Measurements from ENCODE around the gene WDR88. TPM values are rescaled to one million over a fixed set of nuclear protein-coding genes. Genes with fewer than 3 reads are reported as not detected.

WDR88 gene
- polyA plus RNA-seq, 1 donor from 2014 or later = 0.35 TPM

GRCh38 chr19:33156334-33156733 is 24.4 kb downstream of the WDR88 start:
- no peaks in the 10 kb centered on the region for H3K36me3 ChIP-seq (ENCODE audit: insufficient read depth, low read length)
- H3K4me3 ChIP-seq (ENCODE audit: low read length) = no peak overlapping the region
- no peaks in the 10 kb centered on the region for H3K9me2 ChIP-seq (ENCODE audit: insufficient read depth, low read length)
- no peaks in the 10 kb centered on the region for H3K9me3 ChIP-seq (ENCODE audit: low read length)
- H3K79me2 ChIP-seq (replicated peaks; ENCODE audit: insufficient read depth, low read length) = no peaks in the 10 kb centered on the region
- H3F3A ChIP-seq (ENCODE audit: insufficient read depth, low read length, poor library complexity, severe bottlenecking) = no peaks in the 10 kb centered on the region
- H2AFZ ChIP-seq (ENCODE audit: low read depth, low read length) = no peak overlapping the region
- no peak overlapping the region for H3K9ac ChIP-seq (ENCODE audit: low read length)
- TF ChIP-seq RAD21 (conservative IDR thresholded peaks at IDR 0.05) (no peak), EP300 (conservative IDR thresholded peaks at IDR 0.05; ENCODE audit: poor library complexity, severe bottlenecking) (no peak), TAF1 (IDR thresholded peaks at IDR 0.05; ENCODE audit: low read depth) (no peak), SMC3 (conservative IDR thresholded peaks at IDR 0.05; ENCODE audit: poor library complexity) (no peak)
- TF ChIP-seq, protein P1, sequence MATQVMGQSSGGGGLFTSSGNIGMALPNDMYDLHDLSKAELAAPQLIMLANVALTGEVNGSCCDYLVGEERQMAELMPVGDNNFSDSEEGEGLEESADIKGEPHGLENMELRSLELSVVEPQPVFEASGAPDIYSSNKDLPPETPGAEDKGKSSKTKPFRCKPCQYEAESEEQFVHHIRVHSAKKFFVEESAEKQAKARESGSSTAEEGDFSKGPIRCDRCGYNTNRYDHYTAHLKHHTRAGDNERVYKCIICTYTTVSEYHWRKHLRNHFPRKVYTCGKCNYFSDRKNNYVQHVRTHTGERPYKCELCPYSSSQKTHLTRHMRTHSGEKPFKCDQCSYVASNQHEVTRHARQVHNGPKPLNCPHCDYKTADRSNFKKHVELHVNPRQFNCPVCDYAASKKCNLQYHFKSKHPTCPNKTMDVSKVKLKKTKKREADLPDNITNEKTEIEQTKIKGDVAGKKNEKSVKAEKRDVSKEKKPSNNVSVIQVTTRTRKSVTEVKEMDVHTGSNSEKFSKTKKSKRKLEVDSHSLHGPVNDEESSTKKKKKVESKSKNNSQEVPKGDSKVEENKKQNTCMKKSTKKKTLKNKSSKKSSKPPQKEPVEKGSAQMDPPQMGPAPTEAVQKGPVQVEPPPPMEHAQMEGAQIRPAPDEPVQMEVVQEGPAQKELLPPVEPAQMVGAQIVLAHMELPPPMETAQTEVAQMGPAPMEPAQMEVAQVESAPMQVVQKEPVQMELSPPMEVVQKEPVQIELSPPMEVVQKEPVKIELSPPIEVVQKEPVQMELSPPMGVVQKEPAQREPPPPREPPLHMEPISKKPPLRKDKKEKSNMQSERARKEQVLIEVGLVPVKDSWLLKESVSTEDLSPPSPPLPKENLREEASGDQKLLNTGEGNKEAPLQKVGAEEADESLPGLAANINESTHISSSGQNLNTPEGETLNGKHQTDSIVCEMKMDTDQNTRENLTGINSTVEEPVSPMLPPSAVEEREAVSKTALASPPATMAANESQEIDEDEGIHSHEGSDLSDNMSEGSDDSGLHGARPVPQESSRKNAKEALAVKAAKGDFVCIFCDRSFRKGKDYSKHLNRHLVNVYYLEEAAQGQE (IDR thresholded peaks at IDR 0.05; ENCODE audit: borderline replicate concordance) = no peak
- H3K27ac ChIP-seq (ENCODE audit: low read length) = no peak overlapping the region
- no peaks in the 10 kb centered on the region for H4K20me1 ChIP-seq (ENCODE audit: insufficient read depth)
- no peak overlapping the region for H3K4me2 ChIP-seq (ENCODE audit: low read length)
- no peaks in the 10 kb centered on the region for H3K27me3 ChIP-seq (ENCODE audit: insufficient read depth, low read depth, low read length)

- Histone ChIP-seq H3K4me3 (ENCODE audit: low read length) (no peak overlapping the region), H3K9me2 (ENCODE audit: insufficient read depth, low read length) (no peaks in the 10 kb centered on the region), H4K20me1 (ENCODE audit: insufficient read depth) (no peaks in the 10 kb centered on the region), H3K9me3 (ENCODE audit: low read length) (no peaks in the 10 kb centered on the region), H3K27me3 (ENCODE audit: insufficient read depth, low read depth, low read length) (no peaks in the 10 kb centered on the region), H3F3A (ENCODE audit: insufficient read depth, low read length, poor library complexity, severe bottlenecking) (no peaks in the 10 kb centered on the region), H3K27ac (ENCODE audit: low read length) (no peak overlapping the region), H3K9ac (ENCODE audit: low read length) (no peak overlapping the region), H2AFZ (ENCODE audit: low read depth, low read length) (no peak overlapping the region), H3K79me2 (replicated peaks; ENCODE audit: insufficient read depth, low read length) (no peaks in the 10 kb centered on the region), H3K36me3 (ENCODE audit: insufficient read depth, low read length) (no peaks in the 10 kb centered on the region), H3K4me2 (ENCODE audit: low read length) (no peak overlapping the region)
- no peak for TF ChIP-seq POLR2AphosphoS5 (IDR thresholded peaks at IDR 0.05)
- TF ChIP-seq MXI1 (conservative IDR thresholded peaks at IDR 0.05; ENCODE audit: poor library complexity, severe bottlenecking) = no peak
- no peak for TF ChIP-seq SMC3 (conservative IDR thresholded peaks at IDR 0.05; ENCODE audit: poor library complexity)
- TF ChIP-seq RAD21 (conservative IDR thresholded peaks at IDR 0.05) = no peak
- TF ChIP-seq, protein P2, sequence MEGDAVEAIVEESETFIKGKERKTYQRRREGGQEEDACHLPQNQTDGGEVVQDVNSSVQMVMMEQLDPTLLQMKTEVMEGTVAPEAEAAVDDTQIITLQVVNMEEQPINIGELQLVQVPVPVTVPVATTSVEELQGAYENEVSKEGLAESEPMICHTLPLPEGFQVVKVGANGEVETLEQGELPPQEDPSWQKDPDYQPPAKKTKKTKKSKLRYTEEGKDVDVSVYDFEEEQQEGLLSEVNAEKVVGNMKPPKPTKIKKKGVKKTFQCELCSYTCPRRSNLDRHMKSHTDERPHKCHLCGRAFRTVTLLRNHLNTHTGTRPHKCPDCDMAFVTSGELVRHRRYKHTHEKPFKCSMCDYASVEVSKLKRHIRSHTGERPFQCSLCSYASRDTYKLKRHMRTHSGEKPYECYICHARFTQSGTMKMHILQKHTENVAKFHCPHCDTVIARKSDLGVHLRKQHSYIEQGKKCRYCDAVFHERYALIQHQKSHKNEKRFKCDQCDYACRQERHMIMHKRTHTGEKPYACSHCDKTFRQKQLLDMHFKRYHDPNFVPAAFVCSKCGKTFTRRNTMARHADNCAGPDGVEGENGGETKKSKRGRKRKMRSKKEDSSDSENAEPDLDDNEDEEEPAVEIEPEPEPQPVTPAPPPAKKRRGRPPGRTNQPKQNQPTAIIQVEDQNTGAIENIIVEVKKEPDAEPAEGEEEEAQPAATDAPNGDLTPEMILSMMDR (IDR thresholded peaks at IDR 0.05; ENCODE audit: poor library complexity, severe bottlenecking) = no peak
Measured at GRCh38 chr19:33157906-33158305, 26.0 kb downstream of the WDR88 start.

DNA sequence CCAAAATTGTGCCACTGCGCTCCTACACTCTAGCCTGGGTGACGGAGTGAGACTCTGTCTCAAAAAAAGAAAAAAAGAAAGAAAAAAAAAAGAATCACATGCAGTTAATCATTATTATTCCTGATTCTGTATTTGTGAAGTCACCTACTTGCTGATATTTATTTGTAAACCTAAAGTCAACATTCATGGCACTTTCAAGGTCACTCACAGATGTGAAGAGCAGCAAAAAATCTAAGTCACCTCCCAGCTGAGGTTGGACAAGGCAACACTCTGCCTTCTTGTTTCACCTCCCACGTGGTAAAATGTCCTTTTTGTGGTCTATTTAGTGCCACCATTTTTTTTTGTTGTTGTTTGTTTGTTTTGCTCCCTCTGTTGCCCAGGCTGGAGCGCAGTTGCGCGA is 26.5 kb downstream of the WDR88 start:
- Histone ChIP-seq H4K20me1 (ENCODE audit: insufficient read depth) (no peaks in the 10 kb centered on the region), H3K9me2 (ENCODE audit: insufficient read depth, low read length) (no peaks in the 10 kb centered on the region), H2AFZ (ENCODE audit: low read depth, low read length) (no peak overlapping the region), H3K9me3 (ENCODE audit: low read length) (no peaks in the 10 kb centered on the region), H3K4me3 (ENCODE audit: low read length) (no peak overlapping the region), H3K4me2 (ENCODE audit: low read length) (no peak overlapping the region), H3K27ac (ENCODE audit: low read length) (no peak overlapping the region), H3K36me3 (ENCODE audit: insufficient read depth, low read length) (no peaks in the 10 kb centered on the region), H3K27me3 (ENCODE audit: insufficient read depth, low read depth, low read length) (no peaks in the 10 kb centered on the region), H3K9ac (ENCODE audit: low read length) (no peak overlapping the region), H3K79me2 (replicated peaks; ENCODE audit: insufficient read depth, low read length) (no peaks in the 10 kb centered on the region), H3F3A (ENCODE audit: insufficient read depth, low read length, poor library complexity, severe bottlenecking) (no peaks in the 10 kb centered on the region)
- no peak for TF ChIP-seq SMC3 (conservative IDR thresholded peaks at IDR 0.05; ENCODE audit: poor library complexity)
- no peak for TF ChIP-seq MXI1 (conservative IDR thresholded peaks at IDR 0.05; ENCODE audit: poor library complexity, severe bottlenecking)
- no peak for TF ChIP-seq POLR2AphosphoS5 (IDR thresholded peaks at IDR 0.05)
- TF ChIP-seq EZH2 (IDR thresholded peaks at IDR 0.05; ENCODE audit: borderline replicate concordance, insufficient read depth, low read length, poor library complexity, severe bottlenecking) = no peak
- TF ChIP-seq EP300 (conservative IDR thresholded peaks at IDR 0.05; ENCODE audit: poor library complexity, severe bottlenecking) = no peak
